Prostate gland (tissue), 2 donors: Measurements from ENCODE around the gene RGS19.

Source experiments
- POLR2A ChIP-seq: fragments of 450-650 bp; IDR thresholded peaks from one replicate; pipeline ENCODE4 v1.6.1; 2016; ENCODE audit warnings: antibody characterized with exemption, mild to moderate bottlenecking
- POLR2AphosphoS5 ChIP-seq: sonication (generic); formaldehyde crosslinking; IDR thresholded peaks from one replicate; pipeline ENCODE4 v1.6.1; 2017; ENCODE audit warnings: antibody characterized with exemption
- TF ChIP-seq, protein P1 (sequence below), 4 experiments: fragments of 200-600 bp in 2 of 4; fragments of 450-650 bp in 2 of 4; sonication (generic) in 2 of 4; IDR thresholded peaks; 1 replicate in 3 of 4; 2 replicates in 1 of 4; pipeline ENCODE4 v1.5.1; 2016 to 2019; ENCODE audit warnings: antibody characterized with exemption in 4 of 4, mild to moderate bottlenecking in 2 of 4, moderate library complexity in 2 of 4

GRCh38 chr20:64040231-64041039 lies 38.9 kb downstream of the RGS19 start:
- TF ChIP-seq POLR2A = no peak
- TF ChIP-seq, protein P1, sequence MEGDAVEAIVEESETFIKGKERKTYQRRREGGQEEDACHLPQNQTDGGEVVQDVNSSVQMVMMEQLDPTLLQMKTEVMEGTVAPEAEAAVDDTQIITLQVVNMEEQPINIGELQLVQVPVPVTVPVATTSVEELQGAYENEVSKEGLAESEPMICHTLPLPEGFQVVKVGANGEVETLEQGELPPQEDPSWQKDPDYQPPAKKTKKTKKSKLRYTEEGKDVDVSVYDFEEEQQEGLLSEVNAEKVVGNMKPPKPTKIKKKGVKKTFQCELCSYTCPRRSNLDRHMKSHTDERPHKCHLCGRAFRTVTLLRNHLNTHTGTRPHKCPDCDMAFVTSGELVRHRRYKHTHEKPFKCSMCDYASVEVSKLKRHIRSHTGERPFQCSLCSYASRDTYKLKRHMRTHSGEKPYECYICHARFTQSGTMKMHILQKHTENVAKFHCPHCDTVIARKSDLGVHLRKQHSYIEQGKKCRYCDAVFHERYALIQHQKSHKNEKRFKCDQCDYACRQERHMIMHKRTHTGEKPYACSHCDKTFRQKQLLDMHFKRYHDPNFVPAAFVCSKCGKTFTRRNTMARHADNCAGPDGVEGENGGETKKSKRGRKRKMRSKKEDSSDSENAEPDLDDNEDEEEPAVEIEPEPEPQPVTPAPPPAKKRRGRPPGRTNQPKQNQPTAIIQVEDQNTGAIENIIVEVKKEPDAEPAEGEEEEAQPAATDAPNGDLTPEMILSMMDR (IDR thresholded peaks at IDR 0.05) = no peak
- no peak for TF ChIP-seq POLR2AphosphoS5
